Measurements from ENCODE around the gene APOL6.
"Not testable (repeated sequence)": the region's sequence is repeated elsewhere in the genome, so short reads cannot be mapped to it uniquely, and the experiment has no call there.

APOL6 gene

GRCh38 chr22:35618427-35619223 is 29.6 kb upstream of the APOL6 start:
- DNase-seq, result no peak

GRCh38 chr22:35619336-35620094 is 28.7 kb upstream of the APOL6 start:
- DNase-seq, result no peak

- DNase-seq, result no peak
Measured at GRCh38 chr22:35620624-35621251, 27.5 kb upstream of the APOL6 start.

DNA sequence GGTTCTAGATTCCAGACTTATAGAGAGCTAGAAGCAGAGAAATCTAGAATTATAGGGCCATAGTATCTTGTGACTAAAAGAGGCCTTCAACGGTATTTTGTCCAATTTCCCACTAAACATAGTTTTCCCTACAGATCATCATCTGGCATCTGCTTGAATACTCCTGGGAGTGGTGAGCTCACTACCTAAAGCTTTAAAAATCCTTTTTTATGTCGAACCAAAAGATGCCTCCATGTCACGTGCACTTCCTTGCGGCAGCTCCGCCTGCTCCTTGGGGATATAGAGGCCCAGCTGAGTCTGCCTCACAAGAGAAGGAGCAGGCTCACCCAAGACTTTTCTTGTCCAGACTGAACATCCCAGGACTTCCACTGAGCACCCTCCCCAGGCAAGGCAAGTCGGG is 26.8 kb upstream of the APOL6 start:
- no peak for DNase-seq

GRCh38 chr22:35622191-35622913 is 25.9 kb upstream of the APOL6 start:
- DNase-seq, result no peak

GRCh38 chr22:35623885-35624284 is 24.4 kb upstream of the APOL6 start:
- DNase-seq, result not testable (repeated sequence)

DNA sequence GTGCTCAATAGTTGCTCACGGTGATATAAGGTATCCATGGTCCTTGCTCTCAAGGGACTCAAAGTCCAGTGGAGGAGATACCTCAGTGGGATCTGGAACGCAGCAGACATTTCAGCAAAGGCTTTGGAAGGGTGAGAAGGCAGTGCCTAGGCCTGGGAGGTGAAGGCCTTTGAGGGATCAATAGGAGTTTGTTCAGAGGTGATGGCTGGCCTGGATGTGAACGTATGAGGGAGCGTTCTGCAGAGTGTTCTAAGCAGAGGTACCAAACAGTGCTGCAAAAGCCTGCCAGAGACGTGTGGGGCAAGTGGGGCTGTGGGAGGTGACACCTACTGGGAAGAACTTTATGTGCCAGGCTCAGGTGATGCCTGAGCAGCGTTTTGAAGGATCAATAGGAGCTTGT is 23.7 kb upstream of the APOL6 start:
- no peak for DNase-seq

GRCh38 chr22:35625763-35626432 is 22.3 kb upstream of the APOL6 start:
- DNase-seq, result no peak

GRCh38 chr22:35627267-35628041 is 20.8 kb upstream of the APOL6 start:
- peak; percentile 76 for DNase-seq

DNA sequence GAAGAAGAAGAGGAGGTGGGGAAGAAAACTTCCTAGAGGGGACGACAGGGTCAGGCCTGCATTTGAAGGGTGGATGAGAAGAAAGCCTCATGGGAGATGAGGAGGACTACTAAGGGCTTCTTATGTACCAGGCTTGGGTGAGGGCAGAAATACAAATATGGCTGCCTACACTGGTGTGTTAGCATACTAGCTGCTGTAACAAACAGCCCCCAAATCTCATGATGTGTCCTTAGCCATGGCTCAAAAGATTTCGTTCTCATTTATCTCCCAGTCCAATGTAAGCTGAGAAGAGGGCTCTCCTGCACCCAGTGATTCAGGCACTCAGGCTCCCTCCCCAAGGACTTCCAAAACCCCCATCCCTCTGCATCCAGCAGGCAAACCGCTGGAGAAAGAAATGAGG is 19.5 kb upstream of the APOL6 start:
- DNase-seq, result no peak

DNA sequence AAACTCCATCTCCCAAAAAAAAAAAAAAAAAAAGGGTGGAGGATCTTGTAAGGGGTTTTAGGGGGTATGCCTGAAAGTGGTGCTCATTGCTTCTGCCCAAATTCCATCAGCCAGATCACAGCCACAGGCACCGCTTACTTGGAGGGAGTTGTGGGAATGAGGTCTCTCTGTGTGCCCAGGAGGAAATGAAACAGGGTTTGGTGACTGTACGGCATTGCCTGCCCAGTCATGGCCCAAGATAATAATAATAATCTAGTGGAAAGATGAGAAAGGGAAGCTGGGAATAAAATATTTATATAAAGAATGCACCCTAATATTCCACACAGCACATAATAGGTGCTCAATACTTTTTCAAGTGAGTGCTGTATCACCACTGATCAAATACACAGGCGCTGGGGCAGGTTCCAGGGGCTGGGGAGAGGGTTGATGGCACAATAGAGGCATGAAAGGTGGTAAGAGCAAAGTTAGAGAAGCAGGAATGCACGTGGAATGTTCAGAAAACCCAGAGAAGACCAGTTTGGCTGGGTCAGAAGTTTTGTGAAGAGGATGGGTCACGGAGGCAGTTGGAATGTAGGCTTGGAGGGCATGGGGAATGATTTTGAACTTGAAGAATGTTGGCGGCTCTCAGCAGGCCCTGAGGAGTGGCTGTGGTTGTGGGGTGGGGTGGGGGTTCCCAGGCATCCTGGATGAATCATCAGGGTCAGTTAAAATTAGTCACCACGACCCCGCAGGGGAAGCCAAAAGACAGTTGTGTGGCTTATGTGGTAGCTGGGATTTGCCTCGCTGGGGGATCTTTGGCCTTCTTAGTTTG is 18.6 kb upstream of the APOL6 start:
- peak; percentile 46 for DNase-seq

GRCh38 chr22:35630387-35630793 is 17.9 kb upstream of the APOL6 start:
- no peak for DNase-seq

- no peak for DNase-seq
Measured at GRCh38 chr22:35630891-35631290, 17.4 kb upstream of the APOL6 start.

- peak; percentile 41 for DNase-seq
Measured at GRCh38 chr22:35631597-35631996, 16.6 kb upstream of the APOL6 start.

DNA sequence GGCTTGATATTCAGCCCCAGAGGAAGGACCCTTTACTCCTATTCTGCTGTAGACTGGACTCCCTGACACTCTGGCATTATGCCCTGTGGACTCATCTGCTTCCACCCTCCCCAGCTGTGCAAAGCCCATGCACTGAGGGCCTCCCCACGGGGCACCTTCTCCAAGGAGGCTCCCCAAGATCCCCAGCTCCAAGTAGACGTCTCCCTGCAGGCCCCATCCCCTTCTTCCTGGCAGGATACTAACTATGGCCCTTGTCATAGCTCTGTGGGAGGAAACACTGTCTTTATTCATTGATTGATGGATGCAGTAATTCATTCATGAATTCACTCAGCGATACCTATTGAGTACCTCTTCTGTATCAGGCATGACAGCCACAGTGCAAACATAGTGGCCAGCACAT is 15.3 kb upstream of the APOL6 start:
- DNase-seq, result no peak

- no peak for DNase-seq
Measured at GRCh38 chr22:35633520-35633919, 14.7 kb upstream of the APOL6 start.

DNA sequence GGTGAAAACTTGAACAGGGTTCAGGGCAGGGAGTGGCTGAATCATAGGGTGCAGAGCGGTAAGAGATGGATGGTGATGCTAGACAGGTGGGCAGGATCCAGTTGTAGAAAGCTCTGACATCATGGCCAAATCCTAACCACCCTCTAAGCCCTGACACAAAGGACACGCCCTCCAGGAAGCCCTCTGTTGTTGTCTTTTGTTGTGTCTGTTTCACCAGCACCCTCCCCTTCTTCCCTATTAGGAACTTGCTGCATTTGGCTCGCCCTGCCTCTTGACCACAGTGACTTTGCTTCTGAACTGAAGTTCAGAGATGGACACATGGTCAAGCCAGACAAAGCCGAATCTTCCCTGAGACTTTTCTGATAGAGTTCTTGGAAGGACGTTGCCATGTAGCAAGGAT is 14.2 kb upstream of the APOL6 start:
- DNase-seq, result no peak

GRCh38 chr22:35634943-35635540 is 13.2 kb upstream of the APOL6 start:
- no peak for DNase-seq

- no peak for DNase-seq
Measured at GRCh38 chr22:35637254-35637653, 11.0 kb upstream of the APOL6 start.

GRCh38 chr22:35638001-35638400 is 10.2 kb upstream of the APOL6 start:
- no peak for DNase-seq
